HG02885 (cell line): ENCODE data around the gene NTNG1.

Experiments
- ATAC-seq: cut with Tn5 transposase; IDR thresholded peaks from one replicate; pipeline ENCODE4 v1.9.1; 2021; ENCODE audit warnings: mild to moderate bottlenecking; ENCODE audit not compliant: unreplicated experiment, poor library complexity

Gene NTNG1

DNA sequence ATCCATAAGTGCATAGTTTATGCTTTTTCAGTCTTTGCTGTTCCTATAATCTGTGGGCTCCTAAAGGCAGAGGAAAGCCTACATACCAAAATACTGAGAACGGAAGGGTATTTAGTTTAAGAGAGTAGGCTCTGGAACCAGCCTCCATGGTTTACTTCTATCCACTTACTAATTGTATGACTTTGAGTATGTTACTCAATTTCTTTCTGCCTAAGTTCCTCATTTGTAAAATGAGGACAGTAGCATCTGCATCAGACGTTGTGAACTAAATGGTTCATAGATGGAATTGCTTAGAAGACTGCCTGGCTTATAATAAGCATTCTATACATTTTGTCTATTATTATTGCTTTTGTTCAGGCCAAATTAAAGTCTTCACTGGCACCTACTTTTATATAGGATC lies 111.0 kb downstream of the NTNG1 start:
- ATAC-seq: no peak

DNA sequence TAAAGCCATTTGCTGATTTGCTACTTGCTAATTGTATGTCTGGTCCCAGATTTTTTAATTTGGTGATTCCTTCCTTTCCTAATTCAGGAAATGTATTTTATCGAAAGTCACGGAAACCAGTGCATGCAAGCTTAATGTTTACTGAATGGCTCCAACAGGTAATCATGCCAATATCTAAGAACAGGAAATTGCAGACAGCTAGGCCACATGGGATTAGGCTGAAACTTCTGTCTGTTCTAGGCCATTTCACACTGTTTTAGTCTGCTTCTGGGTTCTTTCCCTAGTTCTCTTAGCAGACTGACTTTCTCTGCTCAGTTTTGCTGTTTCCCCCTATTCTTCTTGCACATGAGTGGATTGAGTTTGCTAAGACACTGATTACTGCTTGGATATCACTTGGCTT lies 111.4 kb downstream of the NTNG1 start:
- ATAC-seq: peak; percentile 37

DNA sequence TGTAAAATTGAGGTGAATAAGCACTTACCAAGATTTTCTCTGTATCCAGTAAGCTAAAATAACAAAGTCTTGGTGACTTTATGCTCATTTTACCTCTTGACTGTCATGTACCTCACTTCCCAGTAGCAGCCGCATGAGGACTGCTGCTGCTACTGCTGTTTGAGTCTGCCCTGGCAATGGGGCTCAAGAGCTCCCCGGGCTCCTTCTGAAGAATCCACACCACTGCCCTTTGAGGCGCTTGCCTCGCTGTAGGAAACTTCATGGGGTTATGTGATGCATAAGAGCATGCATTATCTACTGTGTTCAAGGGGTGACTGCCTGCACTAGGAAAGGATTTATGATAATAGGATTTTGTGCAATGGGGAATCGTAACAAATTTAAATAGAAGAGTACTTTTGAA lies 113.5 kb downstream of the NTNG1 start:
- no peak for ATAC-seq

DNA sequence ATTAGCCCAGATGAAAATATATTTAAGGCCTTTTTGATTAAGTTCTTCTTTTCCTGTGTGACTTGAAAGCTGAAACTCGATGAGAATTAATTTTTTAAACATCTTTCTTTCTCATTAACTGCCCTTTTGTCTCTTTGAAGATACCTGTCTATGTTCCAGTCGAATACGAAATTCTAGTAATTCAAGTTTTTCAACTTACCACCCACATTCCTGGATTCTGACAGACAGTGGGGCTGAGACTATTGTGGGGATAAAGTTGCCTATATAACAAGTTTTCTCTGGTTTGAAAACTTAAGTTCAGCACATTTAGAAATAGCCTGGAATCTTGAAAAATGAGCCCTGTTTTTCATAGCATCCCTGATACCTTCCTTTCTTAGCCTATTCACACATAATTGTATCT lies 114.6 kb downstream of the NTNG1 start:
- no peak for ATAC-seq

DNA sequence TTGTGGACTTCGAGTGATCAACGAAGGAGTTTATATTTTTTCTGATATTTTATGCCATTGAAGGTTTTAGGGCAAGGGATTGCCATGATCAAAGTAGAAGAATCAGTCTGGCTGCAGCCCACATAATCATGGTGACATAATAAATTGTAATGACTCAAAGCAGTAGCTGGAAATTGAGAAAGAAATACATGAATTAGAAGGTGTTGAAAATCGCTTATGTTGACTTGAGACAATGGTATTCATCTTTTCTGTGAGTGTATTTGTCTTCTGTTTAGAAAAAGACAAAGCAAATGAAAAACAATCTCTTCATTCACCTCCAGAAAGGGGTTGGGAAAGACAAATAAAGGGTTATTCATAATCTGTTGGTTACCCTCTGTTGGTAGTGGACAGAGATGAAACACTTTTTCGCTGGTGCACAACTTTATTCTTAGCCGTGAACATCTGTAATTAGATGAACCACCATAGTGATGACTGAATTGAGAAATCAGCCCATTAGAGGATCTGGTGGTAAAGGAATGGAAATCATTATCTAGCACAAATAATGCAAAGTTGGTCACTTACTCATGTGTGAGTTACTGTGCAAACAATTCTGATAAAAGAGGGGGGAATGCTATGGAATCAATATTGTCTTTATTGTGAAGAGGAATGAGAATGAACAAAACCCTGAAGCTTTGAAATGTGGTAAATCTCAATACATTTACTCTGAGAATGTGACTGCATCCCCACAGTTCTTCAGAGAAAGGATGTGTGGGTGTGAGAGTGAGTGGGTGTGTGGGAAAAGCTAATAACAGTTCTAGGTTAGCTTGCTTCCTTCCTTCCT lies 121.8 kb downstream of the NTNG1 start:
- peak; percentile 52 for ATAC-seq

- ATAC-seq: no peak
Observed at GRCh38 chr1:107263291-107263915, 122.6 kb downstream of the NTNG1 start.

DNA sequence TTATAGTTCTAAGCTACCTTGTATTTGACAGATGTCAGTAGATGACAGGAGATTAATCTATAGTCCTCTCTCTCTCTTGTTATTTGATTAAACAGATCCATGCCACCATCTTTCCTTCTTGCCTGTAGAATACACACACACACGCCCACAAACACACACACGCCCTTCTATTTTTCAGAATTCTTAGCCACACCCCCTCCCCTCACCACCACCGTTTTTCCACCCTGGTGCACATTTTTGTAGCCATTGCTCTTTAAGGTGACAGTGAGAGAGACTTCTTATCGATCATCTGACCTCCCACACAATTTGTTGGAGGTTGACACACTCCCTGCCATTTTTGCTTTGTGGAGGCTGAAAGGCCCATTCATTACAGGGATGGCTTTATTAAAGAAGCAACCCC lies 123.2 kb downstream of the NTNG1 start:
- no peak for ATAC-seq

- ATAC-seq: no peak
Observed at GRCh38 chr1:107264561-107264960, 123.7 kb downstream of the NTNG1 start.

GRCh38 chr1:107267489-107267888 lies 126.7 kb downstream of the NTNG1 start:
- no peak for ATAC-seq

- ATAC-seq: no peak
Observed at GRCh38 chr1:107272321-107272720, 131.5 kb downstream of the NTNG1 start.

DNA sequence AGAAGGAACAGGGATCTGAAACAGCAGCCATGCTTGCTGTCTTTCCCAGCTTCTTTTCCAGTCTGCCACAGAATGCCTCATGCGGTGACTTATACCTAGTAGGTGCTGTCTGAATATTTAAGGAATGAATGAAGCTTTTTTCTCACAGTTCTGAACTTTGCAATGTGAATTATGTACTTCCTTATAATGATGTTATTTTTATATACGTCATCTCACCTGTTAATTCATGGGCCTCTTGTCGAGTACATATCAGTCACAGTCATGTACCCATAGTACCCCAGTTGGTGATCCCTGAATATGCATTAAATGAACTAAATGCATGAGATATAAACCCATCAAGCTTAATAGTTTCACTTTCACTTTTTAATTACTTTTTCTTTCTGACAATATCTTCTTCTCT lies 132.7 kb downstream of the NTNG1 start:
- ATAC-seq: no peak

- ATAC-seq: no peak
Observed at GRCh38 chr1:107274227-107274626, 133.4 kb downstream of the NTNG1 start.

GRCh38 chr1:107276247-107276646 lies 135.4 kb downstream of the NTNG1 start:
- ATAC-seq: no peak

DNA sequence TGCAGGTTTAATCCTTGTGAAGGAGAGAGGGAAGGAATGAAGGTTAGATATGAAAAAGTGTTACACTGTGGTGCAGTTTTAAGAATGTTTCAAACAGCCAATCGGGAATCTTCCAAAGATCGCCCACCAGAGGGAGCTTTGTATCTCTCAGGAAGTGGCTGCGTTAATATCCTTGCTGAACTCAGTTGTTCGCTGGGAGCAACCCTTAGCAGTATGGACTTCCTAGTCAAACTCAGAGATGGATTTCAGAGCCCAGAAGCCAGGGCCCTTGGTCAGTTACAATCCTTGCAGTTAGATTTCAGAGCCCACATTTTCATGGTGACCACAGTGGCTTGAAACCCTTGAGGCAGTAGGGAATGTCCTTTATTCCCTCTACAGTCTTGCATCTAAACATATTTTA lies 136.2 kb downstream of the NTNG1 start:
- peak; percentile 55 for ATAC-seq

GRCh38 chr1:107286125-107286524 lies 145.3 kb downstream of the NTNG1 start:
- ATAC-seq: peak; percentile 76

DNA sequence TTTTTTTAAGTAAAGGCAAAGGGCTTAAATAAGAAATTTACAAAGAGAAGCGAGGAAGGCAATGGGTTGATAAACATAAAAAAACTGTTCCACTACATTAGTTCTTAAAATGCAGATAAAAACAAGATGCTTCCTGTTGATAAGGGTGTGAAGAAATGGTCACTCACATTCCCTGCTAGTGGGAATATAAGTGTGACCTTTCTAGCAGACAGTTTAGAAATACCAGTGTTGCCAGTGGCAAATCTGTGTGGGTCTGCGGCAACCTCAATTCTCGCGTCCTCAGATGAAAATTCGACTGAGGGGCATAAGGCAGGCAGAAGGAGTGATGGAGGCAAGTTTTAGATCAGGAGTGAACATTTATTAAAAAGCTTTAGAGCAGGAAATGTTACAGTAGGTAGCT lies 151.1 kb downstream of the NTNG1 start:
- no peak for ATAC-seq

DNA sequence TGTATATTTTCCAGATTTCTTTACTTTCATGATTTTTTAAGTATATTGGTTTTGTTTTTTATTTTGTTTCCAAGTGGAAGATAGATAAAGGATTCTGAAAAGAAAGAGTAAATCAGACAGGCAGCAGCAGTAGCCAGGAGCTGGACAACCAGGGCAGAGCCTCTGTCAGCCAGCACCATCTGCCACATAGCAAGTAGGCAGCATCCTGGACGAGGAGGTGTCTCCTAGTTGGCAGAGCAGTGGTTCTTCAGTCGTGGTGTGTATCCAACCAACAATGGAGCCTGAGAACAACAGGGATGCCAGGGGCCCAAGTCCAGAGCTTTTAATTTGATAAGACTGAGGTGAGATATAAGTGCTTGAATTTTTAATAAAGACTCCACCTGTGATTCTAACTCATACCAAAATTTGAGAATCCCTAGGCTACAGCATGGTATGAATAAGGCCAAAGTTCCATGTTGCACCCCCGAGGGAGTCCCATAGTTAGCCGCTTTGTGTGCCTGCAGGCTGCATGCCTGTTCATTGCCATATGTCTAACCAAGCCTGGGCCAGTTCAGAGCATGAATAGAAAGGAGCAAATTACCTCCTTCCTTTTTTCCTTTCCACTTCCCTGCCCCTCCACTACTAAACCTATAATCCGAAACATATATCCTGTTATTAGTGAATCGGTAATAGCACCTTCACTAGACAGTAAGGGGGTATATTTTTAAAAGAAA lies 153.2 kb downstream of the NTNG1 start:
- no peak for ATAC-seq

- ATAC-seq: no peak
Observed at GRCh38 chr1:107294686-107295085, 153.8 kb downstream of the NTNG1 start.

DNA sequence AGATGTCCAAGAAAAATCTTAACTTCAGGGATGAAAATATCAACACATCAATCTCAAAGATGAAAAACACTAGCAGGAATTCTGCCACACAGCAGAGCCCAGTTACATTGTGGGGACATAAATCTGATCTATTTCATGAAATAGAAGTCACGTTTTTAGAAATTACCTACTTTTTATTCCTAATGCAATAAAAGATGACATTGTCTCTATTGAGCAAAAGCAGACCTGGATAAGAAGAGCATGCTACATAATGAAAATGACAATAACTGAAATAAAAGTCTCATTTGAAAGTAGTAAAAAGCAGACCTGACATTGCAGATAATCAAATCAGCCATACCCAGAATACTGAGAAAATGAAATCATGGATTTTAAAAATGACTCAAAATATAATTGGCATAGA lies 156.8 kb downstream of the NTNG1 start:
- no peak for ATAC-seq

- no peak for ATAC-seq
Observed at GRCh38 chr1:107298526-107298925, 157.7 kb downstream of the NTNG1 start.

DNA sequence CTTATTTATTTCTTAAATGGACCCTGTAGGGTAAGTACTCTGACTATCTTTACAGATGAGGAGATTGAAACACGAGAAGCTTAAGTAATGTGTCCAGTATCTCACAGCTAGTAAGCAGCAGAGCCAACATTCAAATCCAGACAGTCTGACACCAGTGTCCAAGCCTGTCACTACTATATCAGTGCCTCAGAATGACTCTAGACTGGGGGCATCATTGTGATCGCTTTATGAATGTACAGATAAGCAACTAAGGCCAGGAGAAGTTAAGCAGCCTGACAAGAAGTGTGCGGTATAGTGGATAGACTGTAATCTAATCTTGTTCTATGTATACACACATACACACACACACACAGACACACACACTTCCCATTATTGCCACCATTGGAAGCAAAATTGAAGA lies 158.7 kb downstream of the NTNG1 start:
- ATAC-seq: no peak
